ENCODE results near the gene MAP3K20.

MAP3K20 gene

GRCh38 chr2:173051463-173052215 lies 24.0 kb upstream of the MAP3K20 start:
- no peak for DNase-seq

GRCh38 chr2:173053043-173053699 lies 22.5 kb upstream of the MAP3K20 start:
- DNase-seq: no peak

- no peak for DNase-seq
These were observed 21.2 kb upstream of the MAP3K20 start for GRCh38 chr2:173054466-173054865.

- DNase-seq: no peak
These were observed 18.8 kb upstream of the MAP3K20 start for GRCh38 chr2:173056705-173057364.

GRCh38 chr2:173058097-173058496 lies 17.5 kb upstream of the MAP3K20 start:
- DNase-seq: no peak

- no peak for DNase-seq
These were observed 17.0 kb upstream of the MAP3K20 start for GRCh38 chr2:173058673-173059072.

- no peak for DNase-seq
These were observed 16.4 kb upstream of the MAP3K20 start for GRCh38 chr2:173059292-173059691.

- DNase-seq: no peak
These were observed 15.6 kb upstream of the MAP3K20 start for GRCh38 chr2:173059971-173060461.

- DNase-seq: no peak
These were observed 12.8 kb upstream of the MAP3K20 start for GRCh38 chr2:173062801-173063200.

GRCh38 chr2:173064151-173064805 lies 11.4 kb upstream of the MAP3K20 start:
- DNase-seq: no peak

GRCh38 chr2:173066887-173067676 lies 8.6 kb upstream of the MAP3K20 start:
- DNase-seq: no peak

- DNase-seq: no peak
These were observed 428 bp upstream of the MAP3K20 start for GRCh38 chr2:173075056-173075780.

- no peak for DNase-seq
These were observed 1.1 kb downstream of the MAP3K20 start for GRCh38 chr2:173076581-173077345.

- no peak for DNase-seq
These were observed 2.0 kb downstream of the MAP3K20 start for GRCh38 chr2:173077506-173078177.

GRCh38 chr2:173079141-173079540 lies 3.5 kb downstream of the MAP3K20 start:
- no peak for DNase-seq

- DNase-seq: no peak
These were observed 4.6 kb downstream of the MAP3K20 start for GRCh38 chr2:173079973-173080860.

- no peak for DNase-seq
These were observed 11.0 kb downstream of the MAP3K20 start for GRCh38 chr2:173086518-173087213.

GRCh38 chr2:173087214-173087581 lies 11.6 kb downstream of the MAP3K20 start:
- DNase-seq: no peak
